IPS-18c (cell line): ENCODE measurements around the gene ANKRD33.

Experiments used
- H3K4me3 ChIP-seq: 2 replicates; pipeline ENCODE4 v1.7.0; 2013; ENCODE audit warnings: low read depth, mild to moderate bottlenecking, low read length, moderate library complexity; ENCODE audit not compliant: insufficient read depth
- H3K9me3 ChIP-seq: one replicate; pipeline ENCODE4 v1.6.1; 2013; ENCODE audit warnings: mild to moderate bottlenecking, low read length, moderate library complexity; ENCODE audit not compliant: control insufficient read depth, insufficient read depth

ANKRD33 gene, protein sequence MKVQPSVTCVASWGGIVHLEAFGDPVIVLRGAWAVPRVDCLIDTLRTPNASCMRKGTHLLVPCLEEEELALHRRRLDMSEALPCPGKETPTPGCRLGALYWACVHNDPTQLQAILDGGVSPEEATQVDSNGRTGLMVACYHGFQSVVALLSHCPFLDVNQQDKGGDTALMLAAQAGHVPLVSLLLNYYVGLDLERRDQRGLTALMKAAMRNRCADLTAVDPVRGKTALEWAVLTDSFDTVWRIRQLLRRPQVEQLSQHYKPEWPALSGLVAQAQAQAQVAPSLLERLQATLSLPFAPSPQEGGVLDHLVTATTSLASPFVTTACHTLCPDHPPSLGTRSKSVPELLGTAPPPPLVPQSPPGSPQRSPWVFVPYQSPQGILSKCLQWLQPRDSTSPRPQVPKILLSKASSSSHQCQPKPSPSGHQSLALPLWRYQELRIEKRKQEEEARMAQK

GRCh38 chr12:51887476-51888315 is at the start of gene ANKRD33:
TSS of gene ANKRD33 (plus strand) at chr12:51888103. CDS start at chr12:51888187, 84 bp downstream.
- Histone ChIP-seq H3K9me3 (no peaks in the 10 kb centered on the region), H3K4me3 (peak within 1 kb of the TSS; percentile 50)

- no peak overlapping the region for H3K4me3 ChIP-seq
- H3K9me3 ChIP-seq = no peaks in the 10 kb centered on the region
These were observed 49.1 kb upstream of the ANKRD33 start for GRCh38 chr12:51838762-51839161.

DNA sequence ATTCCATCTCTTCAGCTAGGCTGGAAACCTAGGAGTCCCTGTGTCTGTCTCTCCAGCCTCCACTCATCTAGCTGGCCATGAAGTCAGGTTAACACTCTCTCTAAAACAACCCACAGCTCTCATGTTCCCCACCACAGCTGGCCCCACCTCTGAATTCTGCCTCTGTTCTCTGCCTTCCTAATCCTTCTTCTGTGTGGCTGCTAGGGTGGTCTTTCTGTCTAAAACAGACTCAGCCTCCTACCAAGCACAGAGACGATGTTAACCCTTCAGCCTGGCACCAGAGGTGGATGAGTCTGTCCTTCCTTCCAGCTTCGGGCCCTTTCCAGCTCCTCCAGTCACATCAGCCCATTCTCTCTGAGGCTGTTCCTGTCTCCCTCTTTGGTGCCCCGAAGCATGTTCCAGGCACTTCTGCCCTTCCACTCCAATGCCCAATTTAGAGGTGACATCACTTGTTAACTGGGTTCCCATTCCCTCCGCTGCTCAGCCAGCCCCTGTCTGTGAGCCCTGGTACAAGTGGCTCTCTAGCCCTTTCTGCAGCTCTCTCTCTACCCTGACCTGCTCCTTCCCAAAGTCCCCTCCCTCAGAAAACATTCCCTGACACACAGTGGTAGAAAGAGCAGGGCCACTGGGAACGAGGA is 48.5 kb upstream of the ANKRD33 start:
- Histone ChIP-seq H3K9me3 (no peaks in the 10 kb centered on the region), H3K4me3 (no peak overlapping the region)

DNA sequence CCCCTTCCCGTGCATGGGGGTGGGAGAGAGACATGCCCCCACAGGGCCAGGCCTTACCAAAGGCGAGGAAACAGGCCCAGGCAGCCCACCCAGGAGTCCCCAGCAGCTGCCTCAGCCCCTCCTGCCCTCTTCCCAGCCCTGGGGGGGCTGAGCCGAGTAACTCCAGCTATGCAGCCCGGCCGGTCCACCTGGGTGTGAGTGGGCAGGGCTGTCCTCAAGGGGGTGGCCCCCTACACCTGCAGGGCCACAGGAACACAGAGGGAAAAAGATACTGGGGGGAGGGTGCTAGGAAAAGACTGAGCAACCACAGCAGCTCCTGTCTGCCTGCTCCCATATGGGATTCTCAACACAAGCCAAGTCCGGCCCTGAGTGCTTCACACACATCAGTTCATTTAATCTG is 46.9 kb upstream of the ANKRD33 start:
- H3K4me3 ChIP-seq = no peak overlapping the region
- no peaks in the 10 kb centered on the region for H3K9me3 ChIP-seq

DNA sequence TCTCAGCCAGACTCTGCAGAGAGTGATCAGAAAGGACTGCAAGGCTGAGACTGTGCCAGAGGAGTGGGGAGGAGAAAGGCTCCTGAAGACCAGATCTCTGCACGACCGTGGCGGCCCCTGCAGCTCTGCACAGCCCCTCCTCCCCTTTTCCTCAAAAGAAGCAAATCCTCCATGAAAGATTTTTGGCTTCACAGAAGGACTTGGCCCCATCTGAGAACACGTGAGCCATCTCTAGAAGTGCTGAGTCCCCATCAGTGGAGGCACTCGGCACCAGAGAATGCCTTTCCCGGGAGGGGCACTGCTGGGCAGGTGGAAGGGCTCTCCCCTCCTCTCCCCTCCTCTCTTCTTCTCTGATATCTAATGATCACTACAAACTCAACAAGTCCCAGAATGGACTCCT is 46.2 kb upstream of the ANKRD33 start:
- Histone ChIP-seq H3K9me3 (no peaks in the 10 kb centered on the region), H3K4me3 (no peak overlapping the region)

GRCh38 chr12:51844854-51845253 is 43.0 kb upstream of the ANKRD33 start:
- Histone ChIP-seq H3K9me3 (no peaks in the 10 kb centered on the region), H3K4me3 (no peak overlapping the region)

DNA sequence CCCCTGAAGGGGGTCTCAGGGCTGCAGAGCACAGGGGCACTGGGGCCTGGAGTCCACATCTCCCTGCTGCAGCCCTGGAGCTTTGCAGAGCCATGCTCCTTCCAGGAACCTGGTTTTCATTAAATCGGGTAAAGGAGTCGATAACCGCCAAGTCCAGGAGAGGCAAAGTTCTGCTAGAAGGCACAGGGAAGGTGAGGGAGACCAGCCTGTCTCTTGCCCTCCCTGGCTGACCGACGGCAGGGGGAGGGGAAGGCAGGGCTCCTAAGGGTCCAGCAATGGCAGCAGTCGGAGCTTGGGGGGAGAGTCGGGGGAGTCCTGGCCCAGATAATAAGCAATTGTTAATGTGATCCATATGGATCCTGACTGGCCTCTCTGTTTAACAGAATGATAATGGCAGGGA is 42.4 kb upstream of the ANKRD33 start:
- no peak overlapping the region for H3K4me3 ChIP-seq

GRCh38 chr12:51846271-51846691 is 41.6 kb upstream of the ANKRD33 start:
- H3K4me3 ChIP-seq = peak overlapping the region; percentile 78
- H3K9me3 ChIP-seq = no peaks in the 10 kb centered on the region

More for the DNA sequence above, 42.4 kb upstream of the ANKRD33 start:
- no peaks in the 10 kb centered on the region for H3K9me3 ChIP-seq

GRCh38 chr12:51846911-51847642 is 40.8 kb upstream of the ANKRD33 start:
- H3K4me3 ChIP-seq = peak overlapping the region; percentile 78
- no peaks in the 10 kb centered on the region for H3K9me3 ChIP-seq

GRCh38 chr12:51847643-51848325 is 40.1 kb upstream of the ANKRD33 start:
- Histone ChIP-seq H3K9me3 (no peaks in the 10 kb centered on the region), H3K4me3 (peak overlapping the region; percentile 78)

DNA sequence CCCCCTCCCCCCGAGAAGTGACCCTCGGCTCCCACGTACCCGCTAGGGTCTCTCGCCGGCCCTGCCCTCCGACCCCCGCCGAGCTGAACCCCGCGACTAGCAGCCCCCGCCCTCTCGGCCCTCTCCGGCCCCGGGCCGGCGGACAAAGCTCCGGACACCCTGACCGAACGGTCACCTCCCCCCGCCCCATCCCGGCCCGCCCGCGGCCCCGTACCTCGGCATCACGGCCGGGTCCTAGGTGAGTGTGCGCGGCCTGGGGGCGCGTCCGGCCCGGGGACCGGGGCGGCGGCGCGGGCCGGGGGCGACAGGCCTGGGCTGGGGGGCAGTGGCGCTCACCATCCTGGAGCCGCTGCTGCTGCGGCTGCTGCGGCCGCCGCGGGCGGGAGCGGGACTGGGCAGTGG is 39.6 kb upstream of the ANKRD33 start, which contains the start of gene FIGNL2:
Gene FIGNL2, minus strand, starts transcription at position 393 of the 402 bp plus-strand sequence. CDS start 26,305 bp downstream, outside the sequence.
- peak within 1 kb of the TSS; percentile 78 for H3K4me3 ChIP-seq
- H3K9me3 ChIP-seq = no peaks in the 10 kb centered on the region

GRCh38 chr12:51848841-51849735 is 38.8 kb upstream of the ANKRD33 start:
- no peaks in the 10 kb centered on the region for H3K9me3 ChIP-seq
- peak overlapping the region; percentile 56 for H3K4me3 ChIP-seq

DNA sequence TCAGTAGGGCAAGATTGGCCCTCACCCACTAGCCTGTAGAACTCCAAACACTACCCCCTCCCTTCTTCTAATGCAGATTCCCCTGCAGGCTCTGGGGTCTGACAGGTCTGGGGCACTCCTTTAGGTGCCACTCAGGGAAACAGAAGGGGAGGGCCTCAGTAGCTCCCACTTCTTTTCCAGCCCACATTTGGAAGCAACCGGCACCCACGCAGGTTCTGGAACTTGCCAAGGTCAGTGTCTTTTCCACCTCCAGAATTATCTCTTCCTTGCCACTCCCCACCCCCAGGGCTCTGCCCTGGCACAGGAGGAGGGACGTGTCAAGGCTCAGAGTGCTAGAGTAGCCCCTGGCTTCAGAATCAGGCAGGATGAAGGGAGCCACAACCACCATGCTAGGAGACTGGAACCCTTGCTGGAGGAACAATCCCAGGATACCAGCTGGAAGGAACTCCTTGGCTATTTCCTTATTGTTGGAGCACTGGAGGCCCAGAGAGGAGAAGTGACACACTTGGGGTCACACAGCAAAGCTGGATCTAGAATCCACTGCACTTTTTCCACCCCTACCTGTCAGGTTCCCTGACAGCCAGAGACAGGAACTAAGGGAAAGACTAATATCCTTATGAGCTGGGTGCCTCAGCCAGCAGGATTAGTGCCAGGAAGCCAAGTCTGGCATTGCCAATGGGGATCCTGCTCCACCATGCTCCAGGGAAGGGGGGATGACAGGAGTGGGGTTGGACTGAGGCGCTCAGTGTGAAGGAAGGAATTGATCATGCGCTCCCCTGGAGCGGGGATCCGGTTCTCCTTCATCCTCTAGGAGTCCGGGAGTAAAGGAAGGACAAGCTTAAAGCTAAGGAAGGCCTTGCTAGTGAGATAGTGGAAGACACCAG is 37.6 kb upstream of the ANKRD33 start:
- no peaks in the 10 kb centered on the region for H3K9me3 ChIP-seq
- 0 out of 2 replicates have a peak overlapping the region, but pooled peaks have one; percentile 56 for H3K4me3 ChIP-seq

DNA sequence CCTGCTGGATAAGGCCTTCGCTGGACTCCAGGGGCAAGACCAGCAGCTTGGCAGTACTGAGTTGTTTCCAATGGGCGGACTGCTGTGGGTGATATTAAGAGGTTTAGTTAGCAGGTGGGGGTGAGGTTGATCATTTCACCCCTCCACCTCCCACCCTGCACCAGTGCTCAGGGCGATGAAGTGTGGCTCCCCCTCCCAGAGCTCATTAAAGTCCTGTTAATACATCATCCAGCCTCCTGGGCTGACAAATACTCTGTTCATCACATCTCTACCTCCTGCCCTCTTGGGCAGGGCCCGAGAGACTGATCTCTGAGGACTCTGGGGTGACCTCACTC is 37.0 kb upstream of the ANKRD33 start:
- Histone ChIP-seq H3K4me3 (no peak overlapping the region), H3K9me3 (no peaks in the 10 kb centered on the region)
